ENCODE results near the gene JUP. TPM values are rescaled to one million over a fixed set of nuclear protein-coding genes. Genes with fewer than 3 reads are reported as not detected.

JUP gene
- total RNA-seq, 2 donors from 2014 or later = 234 to 256 TPM

DNA sequence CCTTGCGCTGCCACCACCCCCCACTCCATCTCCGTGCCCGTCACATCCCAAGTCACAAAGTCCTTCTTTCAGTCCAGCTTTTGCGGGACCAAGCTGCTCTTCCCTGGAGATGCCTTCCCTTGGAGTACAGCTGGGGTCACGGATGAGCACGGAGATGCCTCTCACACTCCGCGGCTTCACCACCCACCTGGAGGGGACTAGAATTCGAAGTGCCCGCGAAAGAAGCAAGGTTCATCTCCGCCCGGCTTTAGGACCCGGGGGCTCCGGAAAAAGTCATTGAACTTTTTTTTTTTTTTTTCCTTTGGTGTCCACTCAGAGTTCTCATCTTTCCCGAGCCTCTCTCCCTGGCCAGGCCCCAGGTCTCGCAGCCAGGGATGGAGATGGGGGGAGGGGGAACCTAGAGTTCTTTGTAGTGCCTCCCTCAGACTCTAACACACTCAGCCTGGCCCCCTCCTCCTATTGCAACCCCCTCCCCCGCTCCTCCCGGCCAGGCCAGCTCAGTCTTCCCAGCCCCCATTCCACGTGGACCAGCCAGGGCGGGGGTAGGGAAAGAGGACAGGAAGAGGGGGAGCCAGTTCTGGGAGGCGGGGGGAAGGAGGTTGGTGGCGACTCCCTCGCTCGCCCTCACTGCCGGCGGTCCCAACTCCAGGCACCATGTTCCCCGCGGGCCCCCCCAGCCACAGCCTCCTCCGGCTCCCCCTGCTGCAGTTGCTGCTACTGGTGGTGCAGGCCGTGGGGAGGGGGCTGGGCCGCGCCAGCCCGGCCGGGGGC lies 26.1 kb upstream of the JUP start, which contains the start of gene FKBP10:
Gene FKBP10, plus strand, starts transcription at position 624 of the 771 bp plus-strand sequence. Its CDS starts 31 bp downstream, at position 655.
- Histone ChIP-seq H3K9me3 (no peaks in the 10 kb centered on the region), H3K36me3 (no peaks in the 10 kb centered on the region), H3K27me3 (no peaks in the 10 kb centered on the region), H3K27ac (peak within 1 kb of the TSS; percentile 76 to 82), H3K4me3 (peak within 1 kb of the TSS; percentile 68 to 83), H3K4me1 (peaks cover 0 to 49% of the 10 kb centered on the region in 2 donors)
- no peak for DNase-seq (ENCODE audit: low spot score)
- TF ChIP-seq, protein P1, sequence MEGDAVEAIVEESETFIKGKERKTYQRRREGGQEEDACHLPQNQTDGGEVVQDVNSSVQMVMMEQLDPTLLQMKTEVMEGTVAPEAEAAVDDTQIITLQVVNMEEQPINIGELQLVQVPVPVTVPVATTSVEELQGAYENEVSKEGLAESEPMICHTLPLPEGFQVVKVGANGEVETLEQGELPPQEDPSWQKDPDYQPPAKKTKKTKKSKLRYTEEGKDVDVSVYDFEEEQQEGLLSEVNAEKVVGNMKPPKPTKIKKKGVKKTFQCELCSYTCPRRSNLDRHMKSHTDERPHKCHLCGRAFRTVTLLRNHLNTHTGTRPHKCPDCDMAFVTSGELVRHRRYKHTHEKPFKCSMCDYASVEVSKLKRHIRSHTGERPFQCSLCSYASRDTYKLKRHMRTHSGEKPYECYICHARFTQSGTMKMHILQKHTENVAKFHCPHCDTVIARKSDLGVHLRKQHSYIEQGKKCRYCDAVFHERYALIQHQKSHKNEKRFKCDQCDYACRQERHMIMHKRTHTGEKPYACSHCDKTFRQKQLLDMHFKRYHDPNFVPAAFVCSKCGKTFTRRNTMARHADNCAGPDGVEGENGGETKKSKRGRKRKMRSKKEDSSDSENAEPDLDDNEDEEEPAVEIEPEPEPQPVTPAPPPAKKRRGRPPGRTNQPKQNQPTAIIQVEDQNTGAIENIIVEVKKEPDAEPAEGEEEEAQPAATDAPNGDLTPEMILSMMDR (IDR thresholded peaks at IDR 0.05) = no peak

DNA sequence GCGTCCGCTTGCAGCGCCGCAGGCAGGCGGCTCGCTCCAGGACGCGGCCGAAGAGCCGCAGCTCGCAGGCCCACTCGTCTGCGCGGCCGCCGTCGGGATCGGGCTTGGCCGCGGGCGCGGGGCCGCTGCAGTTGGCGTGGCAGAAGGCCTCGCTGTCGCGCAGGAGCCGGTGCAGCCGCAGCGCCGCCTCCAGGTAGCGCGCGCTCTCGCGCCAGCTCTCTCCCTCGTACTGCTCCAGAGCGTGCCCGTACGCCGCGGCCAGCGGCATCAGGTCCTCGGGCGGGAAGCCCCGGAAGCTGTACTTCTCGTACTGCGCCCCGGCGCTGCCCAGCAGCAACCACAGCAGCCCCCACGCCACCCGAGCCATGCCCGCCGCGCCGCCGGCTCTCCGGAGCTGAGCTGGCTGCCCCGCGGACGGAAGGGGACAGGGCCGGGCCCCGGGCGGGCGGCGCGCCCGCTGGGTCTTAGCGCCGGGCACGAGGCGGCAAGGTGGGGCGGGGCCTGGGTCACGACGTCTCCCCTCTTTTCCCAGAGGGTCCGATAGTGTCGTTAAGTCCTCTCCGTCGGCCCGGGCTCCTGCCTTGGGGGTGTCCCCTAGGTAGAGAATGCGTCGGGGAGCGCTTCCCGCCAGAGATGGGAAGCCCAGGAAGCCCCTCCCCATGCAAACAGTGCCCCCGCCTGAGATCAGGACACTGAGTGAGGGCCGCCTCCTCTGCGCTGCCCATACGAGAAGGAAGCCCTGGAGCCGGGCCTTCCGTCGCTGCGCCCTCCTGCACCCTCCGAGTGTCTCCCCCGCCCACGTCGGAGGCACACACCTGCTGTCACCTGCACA lies 25.3 kb upstream of the JUP start, which contains the start of gene P3H4:
Gene P3H4, minus strand, starts transcription at position 401 of the 832 bp plus-strand sequence. Its CDS starts 34 bp downstream, at position 367.
- H3K9me3 ChIP-seq = no peaks in the 10 kb centered on the region
- peaks cover 1% of the 10 kb centered on the region for H3K36me3 ChIP-seq
- H3K27me3 ChIP-seq = no peaks in the 10 kb centered on the region
- peaks cover 0 to 49% of the 10 kb centered on the region in 2 donors for H3K4me1 ChIP-seq
- TF ChIP-seq, protein P1 (IDR thresholded peaks at IDR 0.05) = peak; percentile 56 to 89
- DNase-seq (ENCODE audit: low spot score) = no peak
- H3K4me3 ChIP-seq = peak within 1 kb of the TSS; percentile 68 to 83
- H3K27ac ChIP-seq = peak within 1 kb of the TSS; percentile 76 to 82

DNA sequence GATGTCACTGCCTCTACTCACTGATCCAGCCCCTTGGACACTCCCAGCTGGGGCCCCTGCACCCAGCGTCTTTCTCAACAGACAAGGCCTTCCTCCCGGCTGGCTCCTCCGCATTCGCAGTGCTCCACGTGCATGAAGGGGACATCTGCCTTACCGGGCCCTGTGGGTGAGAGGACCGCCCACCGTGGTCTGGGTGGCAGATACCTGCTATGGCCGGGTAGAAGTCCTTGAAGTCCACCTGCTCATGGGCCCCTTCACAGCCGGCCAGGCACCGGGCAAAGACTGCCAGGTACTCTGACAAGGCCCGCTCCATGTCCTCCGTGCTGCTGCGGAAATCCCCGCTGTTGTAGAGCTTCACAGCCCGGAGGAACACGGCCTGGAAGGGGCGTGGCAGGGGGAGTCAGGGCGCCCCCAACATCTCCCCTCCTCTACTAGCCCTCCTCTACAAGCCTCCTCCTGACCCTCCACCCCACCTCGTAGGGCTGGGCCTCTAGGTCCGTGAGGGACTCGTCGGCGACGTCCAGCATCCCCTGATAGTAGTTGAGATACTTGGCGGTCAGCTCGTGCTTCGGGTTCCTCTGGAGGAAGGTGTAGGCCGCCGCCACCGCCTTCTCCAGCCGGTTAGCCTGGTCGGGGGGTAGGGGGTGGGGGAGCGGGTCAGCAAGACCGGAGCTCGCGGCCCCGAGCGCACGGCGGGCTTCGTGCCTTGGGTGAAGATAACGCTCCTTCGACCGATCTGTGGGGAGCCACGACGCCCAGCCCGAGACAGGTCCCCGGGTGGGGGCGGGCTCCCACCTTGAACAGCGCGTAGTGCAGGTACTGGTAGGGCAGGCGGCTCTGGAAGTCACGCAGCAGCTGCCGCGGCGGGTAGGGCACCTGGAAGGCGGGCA lies 24.4 kb upstream of the JUP start:
- no peaks in the 10 kb centered on the region for H3K9me3 ChIP-seq
- peaks cover 0 to 49% of the 10 kb centered on the region in 2 donors for H3K4me1 ChIP-seq
- H3K36me3 ChIP-seq = peaks cover 7% of the 10 kb centered on the region
- DNase-seq (ENCODE audit: low spot score) = no peak
- H3K27ac ChIP-seq = peak overlapping the region; percentile 76 to 82
- TF ChIP-seq, protein P1 (IDR thresholded peaks at IDR 0.05) = no peak
- H3K27me3 ChIP-seq = no peaks in the 10 kb centered on the region
- H3K4me3 ChIP-seq = peak overlapping the region; percentile 68 to 83

DNA sequence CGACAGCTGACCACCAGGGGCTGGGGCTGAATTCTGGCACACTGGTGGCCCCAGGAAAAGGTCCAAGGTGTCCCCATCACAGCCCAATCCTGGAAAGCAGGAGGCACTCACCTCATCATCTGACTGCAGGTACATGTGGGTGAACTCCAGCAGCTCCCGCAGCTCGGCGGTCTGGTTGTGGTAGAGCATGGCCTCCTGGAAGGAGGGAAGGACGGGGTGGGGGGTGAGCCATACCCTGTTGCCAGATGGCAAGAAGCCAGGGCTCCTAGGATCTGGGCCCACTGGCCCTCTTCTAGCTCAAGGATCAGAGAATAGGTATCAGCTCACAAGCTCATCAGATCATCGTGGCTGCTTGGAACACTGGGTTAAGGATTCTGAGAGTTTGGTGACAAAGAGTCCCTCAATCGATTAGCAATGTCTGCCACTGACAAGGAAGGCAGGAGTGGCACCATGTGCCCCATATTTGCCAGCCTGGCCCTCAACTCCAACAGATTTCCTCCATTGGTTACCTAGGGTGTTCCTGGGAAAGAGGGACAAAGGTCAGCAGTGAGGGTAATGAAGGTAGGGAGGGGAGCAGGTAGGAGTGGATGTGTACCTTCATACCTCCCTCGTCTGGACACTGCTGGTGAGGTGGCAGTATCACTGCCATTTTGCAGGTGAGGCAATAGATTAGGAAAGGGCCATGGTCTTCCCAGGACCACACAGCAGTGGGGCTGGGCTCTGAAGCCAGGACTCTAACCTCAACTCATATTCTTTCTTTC lies 20.4 kb upstream of the JUP start:
- no peak for DNase-seq (ENCODE audit: low spot score)
- TF ChIP-seq, protein P1 (IDR thresholded peaks at IDR 0.05) = no peak
- H3K36me3 ChIP-seq = peaks cover 12% of the 10 kb centered on the region
- H3K27me3 ChIP-seq = no peaks in the 10 kb centered on the region
- H3K27ac ChIP-seq = no peak overlapping the region
- peaks cover 0 to 27% of the 10 kb centered on the region in 2 donors for H3K4me1 ChIP-seq
- no peaks in the 10 kb centered on the region for H3K9me3 ChIP-seq
- no peak overlapping the region for H3K4me3 ChIP-seq

All from right atrium auricular region (tissue), 2 donors.